ENCODE results near the gene PKNOX1. TPM values are rescaled to one million over a fixed set of nuclear protein-coding genes. Genes with fewer than 3 reads are reported as not detected.

Gene PKNOX1
- total and polyA plus RNA-seq, 9 of the 15 experiments (the other 6 are each of a cell fraction or from before 2014, with no cell fraction given) = 8.8 to 25.9 (median 13.2) TPM

- TF ChIP-seq ERF (CRISPR knock-in tag; IDR thresholded peaks at IDR 0.05) = peak; percentile 28; the same call in 1 of the 2 replicates
- TF ChIP-seq, protein P1, sequence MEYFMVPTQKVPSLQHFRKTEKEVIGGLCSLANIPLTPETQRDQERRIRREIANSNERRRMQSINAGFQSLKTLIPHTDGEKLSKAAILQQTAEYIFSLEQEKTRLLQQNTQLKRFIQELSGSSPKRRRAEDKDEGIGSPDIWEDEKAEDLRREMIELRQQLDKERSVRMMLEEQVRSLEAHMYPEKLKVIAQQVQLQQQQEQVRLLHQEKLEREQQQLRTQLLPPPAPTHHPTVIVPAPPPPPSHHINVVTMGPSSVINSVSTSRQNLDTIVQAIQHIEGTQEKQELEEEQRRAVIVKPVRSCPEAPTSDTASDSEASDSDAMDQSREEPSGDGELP (CRISPR knock-in tag; IDR thresholded peaks at IDR 0.05; ENCODE audit: borderline replicate concordance) = peak; percentile 86
- no peak for TF ChIP-seq ZNF318 (IDR thresholded peaks at IDR 0.05; ENCODE audit: borderline replicate concordance in 1 of 2, low read depth in 1 of 2)
- no peak for TF ChIP-seq ARID2 (IDR thresholded peaks at IDR 0.05)
- TF ChIP-seq ZNF347 (CRISPR knock-in tag; IDR thresholded peaks at IDR 0.05; ENCODE audit: low read depth) = no peak
- TF ChIP-seq JUNB (CRISPR knock-in tag; conservative IDR thresholded peaks at IDR 0.05) = no peak
- TF ChIP-seq HMG20B (CRISPR knock-in tag; IDR thresholded peaks at IDR 0.05) = no peak
- TF ChIP-seq HOXB6 (CRISPR knock-in tag; IDR thresholded peaks at IDR 0.05; ENCODE audit: borderline replicate concordance) = no peak
- no peak for TF ChIP-seq SNRNP70 (optimal IDR thresholded peaks at IDR 0.05; ENCODE audit: low read depth, low read length)
- no peak for TF ChIP-seq PHTF2 (CRISPR knock-in tag; IDR thresholded peaks at IDR 0.05)
Observed at GRCh38 chr21:42973991-42974831, at the start of gene PKNOX1 (continued).

All from K562 (cell line).